GM23338 (cell line): ENCODE measurements around the gene LMF1. TPM values are rescaled to one million over a fixed set of nuclear protein-coding genes. Genes with fewer than 3 reads are reported as not detected.

Experiments used
- ATAC-seq: fragments of 200-7000 bp; cut with Tn5 transposase; 3 replicates; pipeline ENCODE4 v1.9.1; 2020
- DNase-seq: peaks from one replicate; pipeline ENCODE4 v3.0.0-alpha.2; 2015; ENCODE audit warnings: low spot score
- H2AFZ ChIP-seq: fragments of 200-600 bp; sonication (generic); 2 replicates; pipeline ENCODE4 v1.8.0; 2016; ENCODE audit warnings: antibody characterized with exemption, mild to moderate bottlenecking, moderate library complexity
- H3F3A ChIP-seq: fragments of 200-600 bp; sonication (generic); replicated peaks from 2 replicates; pipeline ENCODE4 v1.8.0; 2017; ENCODE audit warnings: antibody characterized with exemption, mixed run types, low read depth
- H3K27ac ChIP-seq: fragments of 200-600 bp; sonication (generic); 2 replicates; pipeline ENCODE4 v1.6.1; 2016; ENCODE audit warnings: low read depth
- H3K27me3 ChIP-seq: fragments of 200-600 bp; sonication (generic); 2 replicates; pipeline ENCODE4 v1.8.0; 2016; ENCODE audit warnings: mild to moderate bottlenecking, mixed run types, moderate library complexity; ENCODE audit not compliant: insufficient read depth
- H3K36me3 ChIP-seq: fragments of 200-600 bp; sonication (generic); 2 replicates; pipeline ENCODE4 v1.8.0; 2016; ENCODE audit warnings: mild to moderate bottlenecking; ENCODE audit not compliant: insufficient read depth
- H3K4me1 ChIP-seq: fragments of 200-600 bp; sonication (generic); 2 replicates; pipeline ENCODE4 v1.8.0; 2016; ENCODE audit warnings: mild to moderate bottlenecking, moderate library complexity; ENCODE audit not compliant: insufficient read depth
- H3K4me2 ChIP-seq: fragments of 200-600 bp; sonication (generic); 2 replicates; pipeline ENCODE4 v1.7.1; 2017; ENCODE audit warnings: mixed run types
- H3K4me3 ChIP-seq: fragments of 200-600 bp; sonication (generic); 2 replicates; pipeline ENCODE4 v1.6.1; 2016; ENCODE audit warnings: mixed run types
- H3K79me2 ChIP-seq: fragments of 200-600 bp; sonication (generic); replicated peaks from 2 replicates; pipeline ENCODE4 v1.8.0; 2017; ENCODE audit warnings: mild to moderate bottlenecking; ENCODE audit not compliant: insufficient read depth
- H3K9me2 ChIP-seq: fragments of 200-600 bp; sonication (generic); 2 replicates; pipeline ENCODE4 v1.8.0; 2017; ENCODE audit not compliant: insufficient read depth
- H4K20me1 ChIP-seq: fragments of 200-600 bp; sonication (generic); replicated peaks from 2 replicates; pipeline ENCODE4 v1.8.0; 2017; ENCODE audit warnings: mild to moderate bottlenecking; ENCODE audit not compliant: insufficient read depth
- H3K27ac Mint-ChIP-seq: 2 replicates; pipeline ENCODE4 v1.8.0; 2020; ENCODE audit warnings: inconsistent platforms, mild to moderate bottlenecking, moderate library complexity, mixed read lengths
- H3K27me3 Mint-ChIP-seq: 3 replicates; pipeline ENCODE4 v1.8.0; 2022; ENCODE audit warnings: low read depth, mild to moderate bottlenecking, moderate library complexity, mixed read lengths, inconsistent platforms; ENCODE audit not compliant: insufficient read depth, poor library complexity
- H3K36me3 Mint-ChIP-seq: 3 replicates; pipeline ENCODE4 v1.8.0; 2021; ENCODE audit warnings: low read depth, mild to moderate bottlenecking, inconsistent platforms, moderate library complexity, mixed read lengths
- H3K4me1 Mint-ChIP-seq: 3 replicates; pipeline ENCODE4 v1.8.0; 2020; ENCODE audit warnings: mild to moderate bottlenecking, inconsistent platforms, mixed read lengths
- H3K4me3 Mint-ChIP-seq: 3 replicates; pipeline ENCODE4 v1.8.0; 2021; ENCODE audit warnings: moderate library complexity, mild to moderate bottlenecking, inconsistent platforms, mixed read lengths
- H3K9me3 Mint-ChIP-seq: 3 replicates; pipeline ENCODE4 v1.8.0; 2020; ENCODE audit warnings: moderate library complexity, mild to moderate bottlenecking, inconsistent platforms, mixed read lengths
- EZH2 ChIP-seq: fragments of 200-600 bp; sonication (generic); IDR thresholded peaks from one replicate; pipeline ENCODE4 v1.8.0; 2017; ENCODE audit warnings: antibody characterized with exemption, mild to moderate bottlenecking, low read depth; ENCODE audit not compliant: unreplicated experiment
- JUNB ChIP-seq: IDR thresholded peaks from one replicate; pipeline ENCODE4 v1.6.1; 2016; ENCODE audit warnings: antibody characterized with exemption; ENCODE audit not compliant: unreplicated experiment
- NANOG ChIP-seq: IDR thresholded peaks from 2 replicates; pipeline ENCODE4 v1.6.1; 2016; ENCODE audit warnings: antibody characterized with exemption, borderline replicate concordance
- ZNF114 ChIP-seq: fragments of 250-450 bp; sonication (Bioruptor Pico); IDR thresholded peaks from 2 replicates; pipeline ENCODE4 v1.5.0; 2020; ENCODE audit warnings: mild to moderate bottlenecking, moderate library complexity
- ZNF331 ChIP-seq: fragments of 250-450 bp; sonication (Bioruptor Pico); IDR thresholded peaks from 2 replicates; pipeline ENCODE4 v1.5.0; 2020; ENCODE audit warnings: low read depth, mild to moderate bottlenecking, moderate library complexity
- polyA plus RNA-seq: library from polyadenylated mRNA; unstranded; fragments of >200 nt; fragmentation: Nextera tagmentation; extraction: Ambion mirVana; gene quantifications from 2 replicates; pipeline ENCODE4 v1.2.1, GENCODE V29; 2016
- total RNA-seq: library from RNA; depleted of rRNA; stranded (reverse); fragments of >200 nt; shearing (Covaris generic); gene quantifications from 2 replicates; pipeline ENCODE4 v1.2.3, GENCODE V29; 2014
- TF ChIP-seq, protein P1 (sequence below), 2 experiments: fragments of 200-600 bp in 1 of 2; sonication (generic) in 1 of 2; conservative IDR thresholded peaks; 2 replicates each; pipeline versions ENCODE4 v1.5.1 to v1.6.1; 2016 to 2017; ENCODE audit warnings: antibody characterized with exemption in 2 of 2, low read depth in 2 of 2, mild to moderate bottlenecking in 2 of 2, moderate library complexity in 1 of 2
- TF ChIP-seq, protein P2 (sequence below): IDR thresholded peaks from one replicate; pipeline ENCODE4 v1.6.1; 2018; ENCODE audit warnings: antibody characterized with exemption; ENCODE audit not compliant: unreplicated experiment
- TF ChIP-seq, protein P3 (sequence below): fragments of 250-450 bp; sonication (Bioruptor Pico); IDR thresholded peaks from 2 replicates; pipeline ENCODE4 v1.5.0; 2020; ENCODE audit warnings: mild to moderate bottlenecking, moderate library complexity
- TF ChIP-seq, protein P4 (sequence below): IDR thresholded peaks from 2 replicates; pipeline ENCODE4 v1.6.1; 2016; ENCODE audit warnings: antibody characterized with exemption

LMF1 gene
- total and polyA plus RNA-seq, 2 experiments from 2014 or later = 4.2 to 10.1 TPM

- H2AFZ ChIP-seq = no peak overlapping the region
- ATAC-seq (no peak), DNase-seq (no peak)
- no peak overlapping the region for H3K4me3 Mint-ChIP-seq
- H3K9me3 Mint-ChIP-seq = no peaks in the 10 kb centered on the region
- H3K79me2 ChIP-seq = no peaks in the 10 kb centered on the region
- no peaks in the 10 kb centered on the region for H4K20me1 ChIP-seq
- no peaks in the 10 kb centered on the region for H3K36me3 ChIP-seq
- H3K27me3 Mint-ChIP-seq = peaks cover 7% of the 10 kb centered on the region
- H3K9me2 ChIP-seq = no peaks in the 10 kb centered on the region
- no peaks in the 10 kb centered on the region for H3F3A ChIP-seq
- no peaks in the 10 kb centered on the region for H3K27me3 ChIP-seq
- H3K27ac ChIP-seq = no peak overlapping the region
- no peaks in the 10 kb centered on the region for H3K4me1 ChIP-seq
- H3K4me3 ChIP-seq = no peak overlapping the region
- no peak overlapping the region for H3K4me2 ChIP-seq
- H3K27ac Mint-ChIP-seq = no peak overlapping the region
- TF ChIP-seq, protein P1, sequence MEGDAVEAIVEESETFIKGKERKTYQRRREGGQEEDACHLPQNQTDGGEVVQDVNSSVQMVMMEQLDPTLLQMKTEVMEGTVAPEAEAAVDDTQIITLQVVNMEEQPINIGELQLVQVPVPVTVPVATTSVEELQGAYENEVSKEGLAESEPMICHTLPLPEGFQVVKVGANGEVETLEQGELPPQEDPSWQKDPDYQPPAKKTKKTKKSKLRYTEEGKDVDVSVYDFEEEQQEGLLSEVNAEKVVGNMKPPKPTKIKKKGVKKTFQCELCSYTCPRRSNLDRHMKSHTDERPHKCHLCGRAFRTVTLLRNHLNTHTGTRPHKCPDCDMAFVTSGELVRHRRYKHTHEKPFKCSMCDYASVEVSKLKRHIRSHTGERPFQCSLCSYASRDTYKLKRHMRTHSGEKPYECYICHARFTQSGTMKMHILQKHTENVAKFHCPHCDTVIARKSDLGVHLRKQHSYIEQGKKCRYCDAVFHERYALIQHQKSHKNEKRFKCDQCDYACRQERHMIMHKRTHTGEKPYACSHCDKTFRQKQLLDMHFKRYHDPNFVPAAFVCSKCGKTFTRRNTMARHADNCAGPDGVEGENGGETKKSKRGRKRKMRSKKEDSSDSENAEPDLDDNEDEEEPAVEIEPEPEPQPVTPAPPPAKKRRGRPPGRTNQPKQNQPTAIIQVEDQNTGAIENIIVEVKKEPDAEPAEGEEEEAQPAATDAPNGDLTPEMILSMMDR (conservative IDR thresholded peaks at IDR 0.05; ENCODE audit: low read depth in 2 of 2) = no peak
- no peak for TF ChIP-seq NANOG
- TF ChIP-seq ZNF331 (CRISPR knock-in tag) = no peak
- no peak for TF ChIP-seq ZNF114 (CRISPR knock-in tag)
- TF ChIP-seq JUNB = no peak
- TF ChIP-seq, protein P2, sequence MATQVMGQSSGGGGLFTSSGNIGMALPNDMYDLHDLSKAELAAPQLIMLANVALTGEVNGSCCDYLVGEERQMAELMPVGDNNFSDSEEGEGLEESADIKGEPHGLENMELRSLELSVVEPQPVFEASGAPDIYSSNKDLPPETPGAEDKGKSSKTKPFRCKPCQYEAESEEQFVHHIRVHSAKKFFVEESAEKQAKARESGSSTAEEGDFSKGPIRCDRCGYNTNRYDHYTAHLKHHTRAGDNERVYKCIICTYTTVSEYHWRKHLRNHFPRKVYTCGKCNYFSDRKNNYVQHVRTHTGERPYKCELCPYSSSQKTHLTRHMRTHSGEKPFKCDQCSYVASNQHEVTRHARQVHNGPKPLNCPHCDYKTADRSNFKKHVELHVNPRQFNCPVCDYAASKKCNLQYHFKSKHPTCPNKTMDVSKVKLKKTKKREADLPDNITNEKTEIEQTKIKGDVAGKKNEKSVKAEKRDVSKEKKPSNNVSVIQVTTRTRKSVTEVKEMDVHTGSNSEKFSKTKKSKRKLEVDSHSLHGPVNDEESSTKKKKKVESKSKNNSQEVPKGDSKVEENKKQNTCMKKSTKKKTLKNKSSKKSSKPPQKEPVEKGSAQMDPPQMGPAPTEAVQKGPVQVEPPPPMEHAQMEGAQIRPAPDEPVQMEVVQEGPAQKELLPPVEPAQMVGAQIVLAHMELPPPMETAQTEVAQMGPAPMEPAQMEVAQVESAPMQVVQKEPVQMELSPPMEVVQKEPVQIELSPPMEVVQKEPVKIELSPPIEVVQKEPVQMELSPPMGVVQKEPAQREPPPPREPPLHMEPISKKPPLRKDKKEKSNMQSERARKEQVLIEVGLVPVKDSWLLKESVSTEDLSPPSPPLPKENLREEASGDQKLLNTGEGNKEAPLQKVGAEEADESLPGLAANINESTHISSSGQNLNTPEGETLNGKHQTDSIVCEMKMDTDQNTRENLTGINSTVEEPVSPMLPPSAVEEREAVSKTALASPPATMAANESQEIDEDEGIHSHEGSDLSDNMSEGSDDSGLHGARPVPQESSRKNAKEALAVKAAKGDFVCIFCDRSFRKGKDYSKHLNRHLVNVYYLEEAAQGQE = no peak
- TF ChIP-seq EZH2 = no peak
- TF ChIP-seq, protein P3, sequence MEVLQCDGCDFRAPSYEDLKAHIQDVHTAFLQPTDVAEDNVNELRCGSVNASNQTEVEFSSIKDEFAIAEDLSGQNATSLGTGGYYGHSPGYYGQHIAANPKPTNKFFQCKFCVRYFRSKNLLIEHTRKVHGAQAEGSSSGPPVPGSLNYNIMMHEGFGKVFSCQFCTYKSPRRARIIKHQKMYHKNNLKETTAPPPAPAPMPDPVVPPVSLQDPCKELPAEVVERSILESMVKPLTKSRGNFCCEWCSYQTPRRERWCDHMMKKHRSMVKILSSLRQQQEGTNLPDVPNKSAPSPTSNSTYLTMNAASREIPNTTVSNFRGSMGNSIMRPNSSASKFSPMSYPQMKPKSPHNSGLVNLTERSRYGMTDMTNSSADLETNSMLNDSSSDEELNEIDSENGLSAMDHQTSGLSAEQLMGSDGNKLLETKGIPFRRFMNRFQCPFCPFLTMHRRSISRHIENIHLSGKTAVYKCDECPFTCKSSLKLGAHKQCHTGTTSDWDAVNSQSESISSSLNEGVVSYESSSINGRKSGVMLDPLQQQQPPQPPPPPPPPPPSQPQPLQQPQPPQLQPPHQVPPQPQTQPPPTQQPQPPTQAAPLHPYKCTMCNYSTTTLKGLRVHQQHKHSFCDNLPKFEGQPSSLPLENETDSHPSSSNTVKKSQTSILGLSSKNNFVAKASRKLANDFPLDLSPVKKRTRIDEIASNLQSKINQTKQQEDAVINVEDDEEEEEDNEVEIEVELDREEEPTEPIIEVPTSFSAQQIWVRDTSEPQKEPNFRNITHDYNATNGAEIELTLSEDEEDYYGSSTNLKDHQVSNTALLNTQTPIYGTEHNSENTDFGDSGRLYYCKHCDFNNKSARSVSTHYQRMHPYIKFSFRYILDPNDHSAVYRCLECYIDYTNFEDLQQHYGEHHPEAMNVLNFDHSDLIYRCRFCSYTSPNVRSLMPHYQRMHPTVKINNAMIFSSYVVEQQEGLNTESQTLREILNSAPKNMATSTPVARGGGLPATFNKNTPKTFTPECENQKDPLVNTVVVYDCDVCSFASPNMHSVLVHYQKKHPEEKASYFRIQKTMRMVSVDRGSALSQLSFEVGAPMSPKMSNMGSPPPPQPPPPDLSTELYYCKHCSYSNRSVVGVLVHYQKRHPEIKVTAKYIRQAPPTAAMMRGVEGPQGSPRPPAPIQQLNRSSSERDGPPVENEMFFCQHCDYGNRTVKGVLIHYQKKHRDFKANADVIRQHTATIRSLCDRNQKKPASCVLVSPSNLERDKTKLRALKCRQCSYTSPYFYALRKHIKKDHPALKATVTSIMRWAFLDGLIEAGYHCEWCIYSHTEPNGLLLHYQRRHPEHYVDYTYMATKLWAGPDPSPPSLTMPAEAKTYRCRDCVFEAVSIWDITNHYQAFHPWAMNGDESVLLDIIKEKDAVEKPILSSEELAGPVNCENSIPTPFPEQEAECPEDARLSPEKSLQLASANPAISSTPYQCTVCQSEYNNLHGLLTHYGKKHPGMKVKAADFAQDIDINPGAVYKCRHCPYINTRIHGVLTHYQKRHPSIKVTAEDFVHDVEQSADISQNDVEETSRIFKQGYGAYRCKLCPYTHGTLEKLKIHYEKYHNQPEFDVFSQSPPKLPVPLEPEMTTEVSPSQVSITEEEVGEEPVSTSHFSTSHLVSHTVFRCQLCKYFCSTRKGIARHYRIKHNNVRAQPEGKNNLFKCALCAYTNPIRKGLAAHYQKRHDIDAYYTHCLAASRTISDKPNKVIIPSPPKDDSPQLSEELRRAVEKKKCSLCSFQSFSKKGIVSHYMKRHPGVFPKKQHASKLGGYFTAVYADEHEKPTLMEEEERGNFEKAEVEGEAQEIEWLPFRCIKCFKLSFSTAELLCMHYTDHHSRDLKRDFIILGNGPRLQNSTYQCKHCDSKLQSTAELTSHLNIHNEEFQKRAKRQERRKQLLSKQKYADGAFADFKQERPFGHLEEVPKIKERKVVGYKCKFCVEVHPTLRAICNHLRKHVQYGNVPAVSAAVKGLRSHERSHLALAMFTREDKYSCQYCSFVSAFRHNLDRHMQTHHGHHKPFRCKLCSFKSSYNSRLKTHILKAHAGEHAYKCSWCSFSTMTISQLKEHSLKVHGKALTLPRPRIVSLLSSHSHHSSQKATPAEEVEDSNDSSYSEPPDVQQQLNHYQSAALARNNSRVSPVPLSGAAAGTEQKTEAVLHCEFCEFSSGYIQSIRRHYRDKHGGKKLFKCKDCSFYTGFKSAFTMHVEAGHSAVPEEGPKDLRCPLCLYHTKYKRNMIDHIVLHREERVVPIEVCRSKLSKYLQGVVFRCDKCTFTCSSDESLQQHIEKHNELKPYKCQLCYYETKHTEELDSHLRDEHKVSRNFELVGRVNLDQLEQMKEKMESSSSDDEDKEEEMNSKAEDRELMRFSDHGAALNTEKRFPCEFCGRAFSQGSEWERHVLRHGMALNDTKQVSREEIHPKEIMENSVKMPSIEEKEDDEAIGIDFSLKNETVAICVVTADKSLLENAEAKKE (CRISPR knock-in tag) = no peak
- TF ChIP-seq, protein P4, sequence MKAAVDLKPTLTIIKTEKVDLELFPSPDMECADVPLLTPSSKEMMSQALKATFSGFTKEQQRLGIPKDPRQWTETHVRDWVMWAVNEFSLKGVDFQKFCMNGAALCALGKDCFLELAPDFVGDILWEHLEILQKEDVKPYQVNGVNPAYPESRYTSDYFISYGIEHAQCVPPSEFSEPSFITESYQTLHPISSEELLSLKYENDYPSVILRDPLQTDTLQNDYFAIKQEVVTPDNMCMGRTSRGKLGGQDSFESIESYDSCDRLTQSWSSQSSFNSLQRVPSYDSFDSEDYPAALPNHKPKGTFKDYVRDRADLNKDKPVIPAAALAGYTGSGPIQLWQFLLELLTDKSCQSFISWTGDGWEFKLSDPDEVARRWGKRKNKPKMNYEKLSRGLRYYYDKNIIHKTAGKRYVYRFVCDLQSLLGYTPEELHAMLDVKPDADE = no peak
- no peaks in the 10 kb centered on the region for H3K36me3 Mint-ChIP-seq
- H3K4me1 Mint-ChIP-seq = no peaks in the 10 kb centered on the region; the same call in 1 of the 3 replicates
These were observed 146.6 kb downstream of the LMF1 start for GRCh38 chr16:824194-824593.
